Progenitor cell of endocrine pancreas (in vitro differentiated cells): ENCODE results near the gene PCCA. TPM values are rescaled to one million over a fixed set of nuclear protein-coding genes. Genes with fewer than 3 reads are reported as not detected.

Experiments
- DNase-seq: peaks from one replicate; pipeline ENCODE4 v3.0.0; 2021; ENCODE audit warnings: low spot score; ENCODE audit not compliant: unreplicated experiment
- H3K27ac Mint-ChIP-seq: 2 replicates; pipeline ENCODE4 v1.8.0; 2021; ENCODE audit warnings: mild to moderate bottlenecking, moderate library complexity, mixed read lengths
- H3K27me3 Mint-ChIP-seq: 2 replicates; pipeline ENCODE4 v1.8.0; 2021; ENCODE audit warnings: mixed read lengths
- H3K36me3 Mint-ChIP-seq: 2 replicates; pipeline ENCODE4 v1.8.0; 2022; ENCODE audit warnings: mixed read lengths; ENCODE audit not compliant: insufficient read depth
- H3K4me1 Mint-ChIP-seq: 2 replicates; pipeline ENCODE4 v1.8.0; 2021; ENCODE audit warnings: low read depth, mixed read lengths
- H3K4me3 Mint-ChIP-seq: 2 replicates; pipeline ENCODE4 v1.8.0; 2021; ENCODE audit warnings: low read depth, mild to moderate bottlenecking, moderate library complexity, mixed read lengths
- H3K9me3 Mint-ChIP-seq: 2 replicates; pipeline ENCODE4 v1.8.0; 2021; ENCODE audit warnings: low read depth, mixed read lengths
- total RNA-seq: library from RNA; stranded (reverse); gene quantifications from 2 replicates; pipeline ENCODE4 v1.2.1, GENCODE V29; 2021
- TF ChIP-seq, protein P1 (sequence below): fragments of 200-600 bp; sonication (generic); IDR thresholded peaks from one replicate; pipeline ENCODE4 v1.5.0; 2021; ENCODE audit warnings: antibody characterized with exemption, mild to moderate bottlenecking; ENCODE audit not compliant: unreplicated experiment

The PCCA gene
- total RNA-seq, 1 donor from 2014 or later: 48.1 TPM

DNA sequence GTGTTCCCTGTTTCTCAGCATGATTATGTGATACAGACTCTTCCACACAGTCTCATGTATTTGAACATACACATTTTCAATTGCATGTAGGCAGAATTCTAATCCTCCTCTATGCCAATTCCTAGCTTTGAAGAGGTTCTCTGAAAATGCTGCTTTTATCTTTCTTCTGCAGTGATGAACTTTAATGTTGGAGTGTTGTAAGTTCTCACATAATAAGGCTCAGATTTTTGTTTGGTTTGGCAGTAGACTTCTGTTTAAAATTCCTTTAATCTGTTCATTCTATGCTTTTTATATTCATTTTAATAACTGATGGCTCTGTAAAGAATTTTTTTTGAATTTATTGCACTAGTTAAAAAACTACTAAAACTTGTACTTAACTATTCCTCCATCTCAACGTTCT lies 273.9 kb downstream of the PCCA start:
- Mint-ChIP-seq H3K4me1 (no peaks in the 10 kb centered on the region), H3K36me3 (peaks cover 2% of the 10 kb centered on the region), H3K4me3 (no peak overlapping the region), H3K9me3 (no peaks in the 10 kb centered on the region), H3K27me3 (no peaks in the 10 kb centered on the region), H3K27ac (no peak overlapping the region)
- DNase-seq: no peak
- TF ChIP-seq, protein P1, sequence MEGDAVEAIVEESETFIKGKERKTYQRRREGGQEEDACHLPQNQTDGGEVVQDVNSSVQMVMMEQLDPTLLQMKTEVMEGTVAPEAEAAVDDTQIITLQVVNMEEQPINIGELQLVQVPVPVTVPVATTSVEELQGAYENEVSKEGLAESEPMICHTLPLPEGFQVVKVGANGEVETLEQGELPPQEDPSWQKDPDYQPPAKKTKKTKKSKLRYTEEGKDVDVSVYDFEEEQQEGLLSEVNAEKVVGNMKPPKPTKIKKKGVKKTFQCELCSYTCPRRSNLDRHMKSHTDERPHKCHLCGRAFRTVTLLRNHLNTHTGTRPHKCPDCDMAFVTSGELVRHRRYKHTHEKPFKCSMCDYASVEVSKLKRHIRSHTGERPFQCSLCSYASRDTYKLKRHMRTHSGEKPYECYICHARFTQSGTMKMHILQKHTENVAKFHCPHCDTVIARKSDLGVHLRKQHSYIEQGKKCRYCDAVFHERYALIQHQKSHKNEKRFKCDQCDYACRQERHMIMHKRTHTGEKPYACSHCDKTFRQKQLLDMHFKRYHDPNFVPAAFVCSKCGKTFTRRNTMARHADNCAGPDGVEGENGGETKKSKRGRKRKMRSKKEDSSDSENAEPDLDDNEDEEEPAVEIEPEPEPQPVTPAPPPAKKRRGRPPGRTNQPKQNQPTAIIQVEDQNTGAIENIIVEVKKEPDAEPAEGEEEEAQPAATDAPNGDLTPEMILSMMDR: no peak

DNA sequence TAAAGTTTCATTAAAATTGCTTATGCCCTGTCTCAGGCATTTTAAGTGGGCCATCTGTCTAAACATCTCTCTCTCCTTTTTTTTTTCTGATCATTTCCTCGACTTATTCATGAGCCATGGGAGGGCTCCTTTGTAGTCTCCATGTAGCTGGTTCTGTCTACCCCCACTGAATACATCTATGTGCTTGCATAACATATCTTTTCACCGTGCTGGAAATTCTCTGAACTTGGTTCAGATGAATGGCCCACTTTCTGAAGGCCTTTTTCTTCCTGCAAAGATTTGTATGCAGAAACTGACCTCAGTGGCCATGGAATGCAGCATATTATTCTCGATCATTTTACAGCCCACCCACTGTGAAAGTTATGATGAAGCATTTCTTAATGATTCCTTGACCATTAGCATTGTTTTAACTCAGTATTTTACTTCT lies 274.4 kb downstream of the PCCA start:
- Mint-ChIP-seq H3K27ac (no peak overlapping the region), H3K36me3 (peaks cover 2% of the 10 kb centered on the region)

DNA sequence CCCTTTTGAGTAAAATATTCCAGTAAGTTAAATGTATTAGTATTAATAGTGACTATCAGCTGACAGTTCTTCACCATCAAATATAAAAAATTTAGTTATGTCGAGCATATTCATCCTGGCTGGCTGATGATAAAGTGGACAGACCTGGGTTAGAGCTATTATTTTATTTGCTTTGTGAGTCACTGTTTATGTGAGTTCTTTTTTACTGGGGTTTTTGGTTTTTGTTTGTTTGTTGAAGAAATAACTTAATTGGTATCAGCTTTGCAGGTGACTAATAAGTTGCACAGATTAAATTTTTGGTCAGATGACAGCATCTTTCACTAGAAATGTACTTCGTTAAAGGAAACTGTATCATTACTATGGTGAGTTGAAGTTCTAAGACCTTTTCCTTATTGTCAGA lies 275.0 kb downstream of the PCCA start:
- no peaks in the 10 kb centered on the region for H3K27me3 Mint-ChIP-seq

More for the DNA sequence above, 274.4 kb downstream of the PCCA start:
- no peaks in the 10 kb centered on the region for H3K9me3 Mint-ChIP-seq
- no peaks in the 10 kb centered on the region for H3K27me3 Mint-ChIP-seq
- H3K4me1 Mint-ChIP-seq: no peaks in the 10 kb centered on the region
- DNase-seq: no peak
- no peak overlapping the region for H3K4me3 Mint-ChIP-seq
- TF ChIP-seq, protein P1: no peak

DNA sequence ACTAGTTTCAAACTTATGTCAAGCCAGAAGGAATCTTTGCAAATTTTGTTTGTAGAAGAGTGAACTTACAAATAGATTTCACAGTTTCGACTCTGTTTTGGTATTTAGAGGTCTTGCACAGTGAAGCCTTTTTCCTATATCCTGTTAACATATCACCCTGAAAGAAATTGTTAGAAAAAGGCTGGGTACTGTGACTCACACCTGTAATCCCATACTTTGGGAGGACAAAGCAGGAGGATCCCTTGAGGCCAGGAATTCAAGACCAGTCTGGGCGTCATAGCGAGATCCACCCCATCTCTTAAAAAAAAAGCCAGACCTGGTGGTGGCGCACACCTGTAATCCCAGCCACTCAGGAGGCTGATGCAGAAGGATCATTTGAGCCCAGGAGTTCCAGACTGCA lies 275.7 kb downstream of the PCCA start:
- Mint-ChIP-seq H3K27me3 (no peaks in the 10 kb centered on the region), H3K9me3 (no peaks in the 10 kb centered on the region), H3K27ac (no peak overlapping the region), H3K4me1 (no peaks in the 10 kb centered on the region), H3K36me3 (peaks cover 7% of the 10 kb centered on the region), H3K4me3 (no peak overlapping the region)
- DNase-seq: no peak
- TF ChIP-seq, protein P1: no peak

More for the DNA sequence above, 275.0 kb downstream of the PCCA start:
- H3K4me1 Mint-ChIP-seq: no peaks in the 10 kb centered on the region
- no peak overlapping the region for H3K27ac Mint-ChIP-seq
- TF ChIP-seq, protein P1: no peak
- H3K9me3 Mint-ChIP-seq: no peaks in the 10 kb centered on the region
- no peak for DNase-seq
- no peak overlapping the region for H3K4me3 Mint-ChIP-seq
- peaks cover 3% of the 10 kb centered on the region for H3K36me3 Mint-ChIP-seq

DNA sequence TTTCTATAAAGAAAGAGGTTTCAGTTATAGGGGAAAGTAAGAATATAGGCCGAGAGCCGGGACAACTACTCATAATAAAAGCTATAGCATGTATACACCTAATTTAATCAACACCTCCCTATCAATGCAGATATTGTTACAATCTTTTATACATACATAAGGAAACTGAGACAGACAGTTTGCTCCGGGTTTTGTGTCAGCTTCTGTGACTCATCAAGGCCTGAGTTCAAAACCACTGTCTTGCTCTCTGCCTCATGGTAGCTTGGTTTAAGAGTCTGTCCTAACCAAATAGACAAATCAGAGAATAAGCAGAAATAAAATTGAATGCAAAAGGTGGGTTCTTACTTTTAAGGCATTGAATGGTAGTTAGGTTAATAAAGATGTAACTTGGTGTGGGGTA lies 276.8 kb downstream of the PCCA start:
- TF ChIP-seq, protein P1: no peak

More for the DNA sequence above, 276.8 kb downstream of the PCCA start:
- Mint-ChIP-seq H3K27me3 (no peaks in the 10 kb centered on the region), H3K36me3 (peaks cover 8% of the 10 kb centered on the region), H3K4me1 (no peaks in the 10 kb centered on the region), H3K9me3 (no peaks in the 10 kb centered on the region), H3K27ac (no peak overlapping the region), H3K4me3 (no peak overlapping the region)
- DNase-seq: no peak
